Erythroblast (primary cell): ENCODE data around the gene USP12.
"Not testable (repeated sequence)": the region's sequence is repeated elsewhere in the genome, so short reads cannot be mapped to it uniquely, and the experiment has no call there.

Experiments
- GATA1 ChIP-seq: IDR thresholded peaks from 2 replicates; pipeline ENCODE4 v1.6.1; 2011; ENCODE audit warnings: low read depth, mild to moderate bottlenecking, control low read depth, low read length, moderate library complexity
- POLR2A ChIP-seq: IDR thresholded peaks from 2 replicates; pipeline ENCODE4 v1.6.1; 2011; ENCODE audit warnings: mild to moderate bottlenecking, low read length

DNA sequence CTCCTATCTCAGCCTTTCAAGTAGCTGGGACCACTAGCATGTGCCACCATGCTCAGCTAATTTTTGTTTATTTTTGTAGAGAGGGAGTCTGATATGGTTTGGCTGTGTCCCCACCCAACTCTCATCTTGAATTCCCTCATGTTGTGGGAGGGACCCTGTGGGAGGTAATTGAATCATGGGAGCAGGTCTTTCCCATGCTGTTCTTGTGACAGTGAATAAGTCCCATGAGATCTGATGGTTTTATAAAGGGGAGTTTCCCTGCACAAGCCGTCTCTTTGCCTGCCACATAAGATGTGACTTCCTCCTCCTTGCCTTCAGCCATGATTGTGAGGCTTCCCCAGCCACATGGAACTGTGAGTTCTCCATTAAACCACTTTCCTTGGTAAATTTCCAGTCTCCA lies 20.8 kb upstream of the USP12 start:
- TF ChIP-seq POLR2A, GATA1: not testable (repeated sequence)
